GM19328 (cell line): Measurements from ENCODE around the gene CFAP45.

ENCODE experiments used
- ATAC-seq: cut with Tn5 transposase; IDR thresholded peaks from one replicate; pipeline ENCODE4 v1.9.1; 2021; ENCODE audit warnings: mild to moderate bottlenecking, moderate library complexity; ENCODE audit not compliant: unreplicated experiment

The CFAP45 gene, protein sequence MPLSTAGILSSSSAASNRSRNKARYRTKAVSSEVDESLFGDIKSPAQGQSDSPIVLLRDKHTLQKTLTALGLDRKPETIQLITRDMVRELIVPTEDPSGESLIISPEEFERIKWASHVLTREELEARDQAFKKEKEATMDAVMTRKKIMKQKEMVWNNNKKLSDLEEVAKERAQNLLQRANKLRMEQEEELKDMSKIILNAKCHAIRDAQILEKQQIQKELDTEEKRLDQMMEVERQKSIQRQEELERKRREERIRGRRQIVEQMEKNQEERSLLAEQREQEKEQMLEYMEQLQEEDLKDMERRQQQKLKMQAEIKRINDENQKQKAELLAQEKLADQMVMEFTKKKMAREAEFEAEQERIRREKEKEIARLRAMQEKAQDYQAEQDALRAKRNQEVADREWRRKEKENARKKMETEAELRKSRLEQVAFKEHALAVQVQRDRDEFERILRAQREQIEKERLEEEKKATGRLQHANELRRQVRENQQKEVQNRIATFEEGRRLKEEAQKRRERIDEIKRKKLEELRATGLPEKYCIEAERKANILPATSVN

DNA sequence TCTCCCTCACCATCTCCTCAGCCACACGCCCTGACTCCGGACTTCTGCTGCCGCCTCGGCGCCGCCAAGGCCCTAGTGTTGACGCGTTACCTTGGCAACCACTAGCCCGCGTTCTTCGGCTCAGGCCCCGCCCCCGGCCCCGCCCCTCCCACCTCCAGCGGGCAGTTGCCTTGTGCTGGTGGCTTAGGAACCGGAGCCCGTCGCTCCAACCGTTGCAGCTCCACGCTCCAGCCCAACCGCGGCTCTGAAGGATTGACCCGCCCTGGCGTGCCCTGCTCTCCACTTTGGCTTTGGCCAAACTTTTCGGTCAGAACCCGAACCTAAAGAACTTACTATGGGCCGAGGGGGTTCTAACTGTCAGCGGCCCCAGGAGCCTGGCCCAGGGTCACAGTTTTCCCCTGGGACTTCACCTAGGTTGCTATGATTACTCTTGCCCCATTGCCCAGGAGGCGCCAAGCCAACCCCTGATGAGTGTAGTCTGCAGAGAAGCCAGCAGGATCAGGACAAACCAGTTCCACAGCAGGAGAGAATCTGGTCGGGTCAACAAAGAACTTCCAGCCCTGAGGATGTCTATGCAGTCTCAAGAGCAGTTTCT is at the start of gene CFAP45:
CFAP45 (minus strand) TSS at position 80 of the 595 bp plus-strand sequence; CDS start at position 13, 67 bp downstream.
- no peak for ATAC-seq

DNA sequence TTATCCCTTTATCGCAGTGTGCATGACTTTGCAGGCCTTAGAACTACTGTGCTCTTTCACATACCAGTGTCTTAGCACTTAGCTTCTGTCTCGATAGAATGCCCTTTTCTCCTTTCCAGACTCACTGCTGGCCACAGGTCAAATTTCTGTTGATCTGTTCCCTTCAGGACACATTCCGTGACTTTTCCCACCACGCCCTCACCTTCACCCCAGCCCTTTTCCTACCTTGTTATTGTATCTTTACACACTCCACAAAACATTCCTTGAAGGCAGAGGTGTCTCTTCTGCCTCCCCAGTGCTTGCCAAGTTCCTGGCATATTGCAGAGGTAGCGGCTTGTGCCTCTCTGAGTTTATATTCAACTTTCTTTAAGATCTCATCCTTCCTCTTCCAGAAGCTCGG is 49.2 kb upstream of the CFAP45 start:
- ATAC-seq, result no peak

GRCh38 chr1:159947942-159948341 is 48.0 kb upstream of the CFAP45 start:
- no peak for ATAC-seq

- ATAC-seq, result no peak
Observed at GRCh38 chr1:159946242-159947187, 46.5 kb upstream of the CFAP45 start.

- no peak for ATAC-seq
Observed at GRCh38 chr1:159945483-159946241, 45.7 kb upstream of the CFAP45 start, which contains the start of gene IGSF9. Gene IGSF9, minus strand, starts transcription at chr1:159945613. Its CDS starts 2,159 bp downstream, at chr1:159943454.

GRCh38 chr1:159944623-159945455 is 44.9 kb upstream of the CFAP45 start:
- no peak for ATAC-seq

DNA sequence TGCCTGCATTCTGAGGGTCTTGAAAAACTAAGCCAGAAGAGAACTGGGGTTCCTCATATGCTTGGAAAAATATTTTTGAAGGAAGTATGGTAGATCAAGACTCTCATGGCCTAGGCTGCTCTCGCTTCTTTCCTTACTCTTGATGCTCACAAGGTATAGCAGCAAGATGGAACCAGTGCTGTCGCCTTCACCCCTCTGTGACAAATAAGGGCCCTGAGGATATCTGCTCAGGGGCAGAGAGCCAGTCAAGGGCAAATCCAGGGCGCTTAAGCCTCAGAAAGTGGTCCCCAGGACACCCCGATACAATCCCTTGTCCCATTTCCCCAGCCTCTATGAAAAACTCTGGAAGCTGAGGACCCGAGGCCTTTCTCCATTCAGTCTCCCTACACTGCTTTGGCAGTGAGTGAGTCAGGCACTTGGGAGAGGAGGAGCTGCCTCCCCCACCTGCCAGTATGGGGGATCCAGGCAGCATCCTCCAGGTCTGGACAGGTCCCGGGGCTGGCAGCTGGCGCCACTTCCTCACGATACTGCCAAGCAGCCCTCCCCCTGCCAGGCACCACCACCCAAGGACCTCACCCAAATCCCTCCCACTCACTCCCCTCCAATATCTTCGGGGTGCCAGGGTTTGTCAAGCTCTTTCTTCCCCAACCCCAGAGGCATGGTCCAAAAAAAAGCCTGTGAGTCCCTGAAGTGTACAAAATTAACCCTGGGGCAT is 44.1 kb upstream of the CFAP45 start:
- no peak for ATAC-seq

DNA sequence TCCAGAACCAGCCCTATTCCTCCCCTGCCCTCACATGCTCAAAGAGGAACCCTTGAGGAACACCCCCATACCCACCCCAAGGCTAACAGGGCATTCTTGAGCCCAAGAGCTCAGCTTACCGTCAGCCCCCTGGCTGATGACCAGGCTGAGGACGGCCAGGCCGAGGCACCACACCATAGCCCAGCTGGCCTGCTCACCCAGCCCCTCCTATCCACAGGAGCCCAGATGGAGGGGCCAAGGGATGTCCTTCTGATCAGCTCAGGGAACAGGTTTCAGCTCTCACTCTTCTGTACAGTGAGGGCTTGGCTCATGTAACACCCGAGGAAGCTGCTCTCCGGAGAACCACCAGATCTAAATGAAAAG is 43.3 kb upstream of the CFAP45 start:
- ATAC-seq, result no peak

GRCh38 chr1:159942632-159943277 is 42.8 kb upstream of the CFAP45 start:
- ATAC-seq, result no peak

DNA sequence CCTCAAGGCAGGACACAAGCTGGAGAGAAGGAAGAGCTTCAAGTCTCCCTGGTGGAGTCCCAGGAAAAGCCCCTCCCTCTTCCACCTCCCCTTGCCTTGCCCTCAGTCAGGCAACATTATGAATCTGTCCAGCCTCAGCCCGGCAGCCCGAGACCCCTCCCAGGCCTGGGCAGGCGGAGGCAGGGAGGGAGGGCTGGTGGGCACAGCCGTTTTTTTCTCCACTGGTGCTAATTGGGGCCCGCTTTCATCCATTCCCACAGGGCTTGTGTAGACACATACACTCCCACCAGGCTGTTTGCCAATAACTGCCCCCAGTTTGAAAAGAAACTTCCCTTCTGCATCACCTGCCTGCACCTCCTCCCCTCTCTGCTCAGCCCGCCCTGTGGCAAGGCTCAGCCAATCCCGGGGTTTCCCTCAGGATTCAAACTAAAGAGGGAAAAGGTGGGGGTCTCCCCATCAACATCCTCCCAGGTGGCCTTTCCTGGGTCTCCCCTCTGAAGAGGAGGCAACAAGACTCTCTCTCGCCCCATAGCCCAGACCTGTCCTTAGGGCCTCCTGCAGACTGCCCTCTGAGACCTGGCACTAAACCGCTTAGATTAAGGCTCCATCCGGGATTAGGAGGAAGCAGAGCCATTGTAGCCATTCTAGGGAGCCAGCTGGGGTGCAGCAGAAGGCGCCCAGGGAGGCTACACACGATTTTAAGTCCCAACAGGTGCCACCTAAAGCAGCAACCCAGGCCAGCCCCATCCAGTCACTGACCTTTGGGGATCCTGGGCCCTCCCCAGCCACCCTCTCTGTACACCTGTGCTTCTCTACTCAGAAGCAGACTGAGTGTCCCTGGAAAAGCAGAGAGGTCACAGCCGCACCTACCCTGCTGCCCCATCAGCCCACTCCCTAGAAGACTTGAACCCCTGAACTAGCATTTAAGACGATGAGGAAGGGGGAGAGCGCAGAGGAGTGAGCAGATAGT is 41.9 kb upstream of the CFAP45 start:
- ATAC-seq, result no peak

DNA sequence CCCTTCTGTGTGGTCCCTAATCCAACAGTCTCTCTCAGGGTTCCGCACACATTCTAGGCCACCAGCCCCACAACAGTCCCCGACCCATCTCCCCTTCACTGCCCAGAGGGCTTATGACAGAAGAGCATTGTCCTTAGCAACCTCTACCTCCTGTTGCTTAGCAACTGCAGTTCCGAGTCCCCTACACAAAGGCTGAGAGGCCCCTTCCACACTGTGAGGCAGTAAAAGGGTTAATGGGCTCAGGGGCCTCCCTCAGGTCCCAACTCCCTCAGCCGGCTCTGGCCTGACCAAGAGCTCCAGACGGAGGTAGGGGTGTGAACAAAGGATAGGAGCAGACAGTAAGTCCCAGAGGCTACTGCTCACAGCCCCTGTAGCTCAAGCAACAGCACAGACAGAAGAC is 41.2 kb upstream of the CFAP45 start:
- ATAC-seq, result no peak

GRCh38 chr1:159940006-159940620 is 40.1 kb upstream of the CFAP45 start:
- ATAC-seq, result no peak

DNA sequence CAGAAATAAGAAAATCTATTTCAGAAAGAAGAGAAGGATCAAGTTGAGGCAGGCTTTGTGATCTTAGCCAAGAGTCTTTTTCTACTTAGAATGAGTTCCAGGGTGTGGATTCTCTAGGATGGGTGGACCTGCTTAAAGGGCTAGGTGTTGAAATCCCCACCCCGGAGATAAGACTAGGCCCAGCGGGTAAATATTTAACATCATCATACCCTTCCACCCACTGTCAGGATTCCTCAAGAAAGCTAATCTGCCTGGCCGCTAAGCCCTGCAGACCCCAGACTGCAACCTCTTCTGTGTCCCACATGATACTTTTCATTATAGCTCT is 39.7 kb upstream of the CFAP45 start:
- no peak for ATAC-seq

GRCh38 chr1:159938905-159939677 is 39.1 kb upstream of the CFAP45 start:
- no peak for ATAC-seq

DNA sequence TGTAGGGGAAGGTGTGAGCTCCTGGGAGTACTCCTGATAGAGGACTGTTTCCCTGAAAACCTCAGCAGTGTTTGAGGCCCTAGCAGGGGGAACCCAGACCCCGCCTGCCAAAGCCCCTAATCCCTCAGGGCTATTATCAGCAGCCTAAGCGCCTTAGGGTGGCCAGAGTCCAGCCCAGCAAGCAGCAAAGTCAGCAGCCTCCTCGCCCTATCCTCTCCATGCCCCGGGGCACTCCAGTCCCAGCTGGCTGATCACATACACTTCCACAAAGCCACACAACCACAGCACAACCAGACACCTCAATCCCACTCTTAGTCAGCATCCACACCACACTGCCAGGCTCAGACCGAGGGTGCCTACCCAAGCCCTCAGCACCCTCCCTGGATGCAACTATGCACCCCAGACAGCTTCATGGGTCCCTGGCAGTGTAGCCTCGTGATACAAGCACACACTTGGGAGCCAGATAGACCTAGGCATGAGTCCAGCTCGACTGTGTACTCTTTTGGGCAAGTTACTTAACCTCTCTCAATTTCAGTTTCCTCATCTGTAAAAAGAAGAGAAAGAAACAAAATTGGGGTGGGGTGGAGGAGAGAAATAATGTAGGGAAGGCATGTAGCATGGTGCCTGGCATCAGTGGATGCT is 38.4 kb upstream of the CFAP45 start:
- ATAC-seq, result no peak
